Measurements from ENCODE around the gene ZSWIM5.

DNA sequence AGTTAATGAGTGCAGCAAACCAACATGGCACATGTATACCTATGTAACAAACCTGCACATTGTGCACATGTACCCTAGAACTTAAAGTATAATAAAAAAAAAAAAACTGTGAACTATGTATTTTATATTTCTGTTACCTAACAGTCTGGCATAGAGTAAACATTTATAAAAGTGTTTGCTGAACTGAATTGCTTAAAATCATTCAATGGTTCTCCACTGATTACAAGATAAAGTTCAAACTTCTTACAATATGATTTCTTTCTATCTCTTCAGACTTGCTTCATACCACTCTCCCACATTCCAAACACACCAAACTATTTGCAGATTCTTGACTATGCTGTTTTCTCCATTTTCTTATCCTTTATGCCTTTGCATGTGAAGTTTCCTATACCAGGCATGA lies 104.5 kb downstream of the ZSWIM5 start:
- TF ChIP-seq, protein P1, sequence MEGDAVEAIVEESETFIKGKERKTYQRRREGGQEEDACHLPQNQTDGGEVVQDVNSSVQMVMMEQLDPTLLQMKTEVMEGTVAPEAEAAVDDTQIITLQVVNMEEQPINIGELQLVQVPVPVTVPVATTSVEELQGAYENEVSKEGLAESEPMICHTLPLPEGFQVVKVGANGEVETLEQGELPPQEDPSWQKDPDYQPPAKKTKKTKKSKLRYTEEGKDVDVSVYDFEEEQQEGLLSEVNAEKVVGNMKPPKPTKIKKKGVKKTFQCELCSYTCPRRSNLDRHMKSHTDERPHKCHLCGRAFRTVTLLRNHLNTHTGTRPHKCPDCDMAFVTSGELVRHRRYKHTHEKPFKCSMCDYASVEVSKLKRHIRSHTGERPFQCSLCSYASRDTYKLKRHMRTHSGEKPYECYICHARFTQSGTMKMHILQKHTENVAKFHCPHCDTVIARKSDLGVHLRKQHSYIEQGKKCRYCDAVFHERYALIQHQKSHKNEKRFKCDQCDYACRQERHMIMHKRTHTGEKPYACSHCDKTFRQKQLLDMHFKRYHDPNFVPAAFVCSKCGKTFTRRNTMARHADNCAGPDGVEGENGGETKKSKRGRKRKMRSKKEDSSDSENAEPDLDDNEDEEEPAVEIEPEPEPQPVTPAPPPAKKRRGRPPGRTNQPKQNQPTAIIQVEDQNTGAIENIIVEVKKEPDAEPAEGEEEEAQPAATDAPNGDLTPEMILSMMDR (conservative IDR thresholded peaks at IDR 0.05 in 1 of 2, IDR thresholded peaks at IDR 0.05 in 1 of 2; ENCODE audit: extremely low read depth in 1 of 2, insufficient read depth in 1 of 2, low read depth in 1 of 2, low read length in 2 of 2), result no peak
- TF ChIP-seq EZH2 (IDR thresholded peaks at IDR 0.05; ENCODE audit: borderline replicate concordance, low read length), result no peak
